ES-I3 (cell line): ENCODE data around the gene HMGCS1.

ENCODE experiments used
- H3K36me3 ChIP-seq: 2 replicates; pipeline ENCODE4 v1.6.1; 2013; ENCODE audit warnings: mild to moderate bottlenecking, low read length, control low read depth, moderate library complexity; ENCODE audit not compliant: insufficient read depth
- H3K4me1 ChIP-seq: 2 replicates; pipeline ENCODE4 v1.6.1; 2013; ENCODE audit warnings: mild to moderate bottlenecking, control low read depth, low read length; ENCODE audit not compliant: insufficient read depth
- H3K9ac ChIP-seq: 2 replicates; pipeline ENCODE4 v1.6.1; 2013; ENCODE audit warnings: low read depth, mild to moderate bottlenecking, low read length, moderate library complexity
- H3K9me3 ChIP-seq: 2 replicates; pipeline ENCODE4 v1.6.1; 2013; ENCODE audit warnings: mild to moderate bottlenecking, low read length, moderate library complexity; ENCODE audit not compliant: control insufficient read depth, insufficient read depth

HMGCS1 gene

DNA sequence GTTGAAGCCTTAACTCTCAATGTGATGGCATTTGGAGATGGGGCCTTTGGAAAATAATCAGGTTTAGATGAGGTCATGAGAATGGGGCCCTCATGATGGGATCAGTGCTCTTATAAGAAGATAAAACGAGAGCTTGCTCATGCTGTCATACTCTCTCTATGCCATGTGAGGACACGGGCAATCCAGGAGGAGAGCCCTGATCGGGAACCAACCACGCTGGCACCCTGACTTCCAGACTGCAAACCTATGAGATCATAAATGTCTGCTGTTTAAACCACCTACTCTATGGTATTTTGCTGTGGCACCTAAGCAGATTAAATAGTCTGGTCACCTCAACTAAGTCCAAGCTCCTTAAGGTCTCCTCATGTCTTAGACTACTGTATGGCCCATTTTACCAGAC, 10.0 kb downstream of the HMGCS1 start:
- H3K9ac ChIP-seq = no peak overlapping the region
- no peaks in the 10 kb centered on the region for H3K9me3 ChIP-seq
- peaks cover 8% of the 10 kb centered on the region; the same call in 1 of the 2 replicates for H3K4me1 ChIP-seq
- H3K36me3 ChIP-seq = peaks cover 5% of the 10 kb centered on the region

DNA sequence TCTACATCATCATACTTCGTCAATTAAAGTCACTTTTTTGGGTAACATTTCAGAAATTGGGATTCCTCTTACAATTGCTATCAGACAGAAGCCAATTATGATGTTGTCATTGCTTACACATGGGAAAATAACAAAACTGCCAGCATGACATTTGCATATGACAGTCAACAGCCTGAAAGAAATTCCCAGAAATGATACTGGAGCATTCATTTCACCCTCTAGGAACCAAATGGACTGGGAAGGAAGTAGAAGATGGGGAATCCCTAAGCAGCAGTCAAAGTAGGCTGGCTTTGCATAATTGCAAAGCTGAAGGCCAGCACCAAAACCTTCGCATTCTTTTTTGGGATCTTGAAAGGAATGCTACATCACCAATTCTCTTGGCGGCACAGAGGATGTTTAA, 10.7 kb downstream of the HMGCS1 start:
- Histone ChIP-seq H3K9ac (no peak overlapping the region), H3K36me3 (peaks cover 10% of the 10 kb centered on the region), H3K9me3 (no peaks in the 10 kb centered on the region), H3K4me1 (peaks cover 8% of the 10 kb centered on the region; the same call in 1 of the 2 replicates)

GRCh38 chr5:43301653-43302091, 11.5 kb downstream of the HMGCS1 start:
- peaks cover 15% of the 10 kb centered on the region for H3K36me3 ChIP-seq
- no peaks in the 10 kb centered on the region for H3K9me3 ChIP-seq
- peaks cover 8% of the 10 kb centered on the region; the same call in 1 of the 2 replicates for H3K4me1 ChIP-seq
- no peak overlapping the region for H3K9ac ChIP-seq

DNA sequence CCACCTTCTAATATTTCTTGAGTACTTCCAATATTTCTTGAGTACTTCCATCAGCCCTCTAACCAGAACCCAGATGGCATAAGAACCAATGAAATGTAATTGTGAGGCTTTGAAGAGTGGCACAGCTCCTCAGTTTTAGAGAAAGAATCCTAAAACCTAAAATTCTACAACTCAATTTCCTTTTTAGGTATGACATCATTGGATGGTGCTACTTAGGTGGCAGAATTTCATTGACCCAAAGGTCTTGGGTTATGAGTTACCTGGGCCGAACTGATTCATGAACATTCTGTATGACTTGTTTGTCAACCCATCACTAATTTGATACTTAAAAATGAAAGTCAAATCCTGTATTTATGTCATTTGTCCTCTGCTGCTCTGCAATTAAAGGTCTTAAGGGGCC, 13.1 kb downstream of the HMGCS1 start:
- H3K9ac ChIP-seq = no peak overlapping the region
- peaks cover 8% of the 10 kb centered on the region; the same call in 1 of the 2 replicates for H3K4me1 ChIP-seq
- peaks cover 19% of the 10 kb centered on the region for H3K36me3 ChIP-seq
- no peaks in the 10 kb centered on the region for H3K9me3 ChIP-seq

GRCh38 chr5:43298443-43298842, 14.8 kb downstream of the HMGCS1 start:
- H3K4me1 ChIP-seq = peaks cover 8% of the 10 kb centered on the region; the same call in 1 of the 2 replicates
- no peak overlapping the region for H3K9ac ChIP-seq
- H3K36me3 ChIP-seq = peaks cover 24% of the 10 kb centered on the region
- H3K9me3 ChIP-seq = no peaks in the 10 kb centered on the region

GRCh38 chr5:43296835-43297234, 16.4 kb downstream of the HMGCS1 start:
- Histone ChIP-seq H3K36me3 (peaks cover 28% of the 10 kb centered on the region), H3K9me3 (no peaks in the 10 kb centered on the region), H3K9ac (no peak overlapping the region), H3K4me1 (no peaks in the 10 kb centered on the region)

DNA sequence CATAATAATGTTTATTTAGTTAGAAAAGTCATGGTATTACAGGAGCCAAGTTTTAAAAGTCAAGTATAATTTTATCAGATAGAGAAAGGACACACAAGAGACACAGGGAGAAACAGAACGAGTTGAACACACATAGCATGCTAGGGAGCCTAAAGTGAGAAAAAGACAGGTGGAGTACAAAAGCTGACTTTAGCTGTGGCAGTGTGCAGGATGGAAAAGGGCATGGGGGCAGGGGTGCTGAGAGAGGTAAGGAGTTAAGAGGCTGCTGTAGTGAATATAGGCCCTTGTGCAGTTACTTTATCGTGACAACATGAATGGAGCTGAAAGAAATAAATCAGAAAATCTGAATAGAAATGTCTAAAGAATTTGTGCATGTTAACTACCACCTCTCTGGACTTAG, 18.0 kb downstream of the HMGCS1 start:
- peaks cover 34% of the 10 kb centered on the region for H3K36me3 ChIP-seq
- H3K9me3 ChIP-seq = no peaks in the 10 kb centered on the region
- H3K4me1 ChIP-seq = no peaks in the 10 kb centered on the region
- no peak overlapping the region for H3K9ac ChIP-seq

GRCh38 chr5:43294226-43294625, 19.0 kb downstream of the HMGCS1 start:
- no peaks in the 10 kb centered on the region for H3K4me1 ChIP-seq
- peaks cover 35% of the 10 kb centered on the region for H3K36me3 ChIP-seq
- no peak overlapping the region for H3K9ac ChIP-seq
- no peaks in the 10 kb centered on the region for H3K9me3 ChIP-seq

DNA sequence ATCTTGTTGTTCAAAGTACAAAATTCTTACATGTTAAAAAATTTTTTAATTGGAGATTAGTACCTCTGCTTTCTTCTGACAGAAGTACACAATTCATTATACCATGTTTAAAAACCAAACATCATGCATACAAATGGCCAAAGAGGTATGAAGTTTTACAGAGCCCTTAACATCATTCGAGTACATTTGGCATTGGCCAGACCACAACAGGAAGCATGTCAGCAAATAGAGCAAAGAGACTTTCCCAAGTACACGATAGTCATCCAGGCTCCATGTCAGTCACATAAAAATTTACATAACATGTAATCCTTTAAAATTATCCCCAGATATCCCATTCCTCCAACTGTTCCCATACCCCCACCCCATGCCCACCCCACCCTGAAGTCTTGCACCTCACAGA, 22.5 kb downstream of the HMGCS1 start:
- H3K9me3 ChIP-seq = no peaks in the 10 kb centered on the region
- no peak overlapping the region for H3K9ac ChIP-seq
- H3K4me1 ChIP-seq = no peaks in the 10 kb centered on the region
- peaks cover 25% of the 10 kb centered on the region for H3K36me3 ChIP-seq

- no peak overlapping the region for H3K9ac ChIP-seq
- H3K36me3 ChIP-seq = peaks cover 16% of the 10 kb centered on the region; the same call in 1 of the 2 replicates
- no peaks in the 10 kb centered on the region for H3K4me1 ChIP-seq
- H3K9me3 ChIP-seq = no peaks in the 10 kb centered on the region
Observed at GRCh38 chr5:43288269-43288831, 24.9 kb downstream of the HMGCS1 start.

DNA sequence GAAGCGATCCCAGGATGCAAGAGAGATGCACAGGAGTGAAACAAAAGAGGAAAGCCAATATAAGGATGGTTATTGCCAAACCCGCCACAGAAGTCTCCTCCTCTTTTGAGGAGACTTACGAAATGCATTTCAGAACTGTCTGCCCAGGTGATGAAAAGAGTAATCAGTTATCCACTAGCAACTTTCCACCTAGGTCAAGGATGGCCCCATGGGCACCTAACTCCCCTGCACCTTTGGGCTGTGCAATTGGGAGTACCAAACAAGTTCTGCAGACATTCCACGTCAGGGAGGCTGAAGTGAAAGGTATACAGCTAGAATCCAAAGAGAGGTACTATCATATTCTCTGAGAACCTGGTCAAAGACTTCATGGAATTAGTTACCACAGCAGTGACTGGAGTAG, 25.7 kb downstream of the HMGCS1 start:
- H3K36me3 ChIP-seq = peaks cover 14% of the 10 kb centered on the region; the same call in 1 of the 2 replicates
- no peaks in the 10 kb centered on the region for H3K9me3 ChIP-seq
- no peak overlapping the region for H3K9ac ChIP-seq
- H3K4me1 ChIP-seq = no peaks in the 10 kb centered on the region

DNA sequence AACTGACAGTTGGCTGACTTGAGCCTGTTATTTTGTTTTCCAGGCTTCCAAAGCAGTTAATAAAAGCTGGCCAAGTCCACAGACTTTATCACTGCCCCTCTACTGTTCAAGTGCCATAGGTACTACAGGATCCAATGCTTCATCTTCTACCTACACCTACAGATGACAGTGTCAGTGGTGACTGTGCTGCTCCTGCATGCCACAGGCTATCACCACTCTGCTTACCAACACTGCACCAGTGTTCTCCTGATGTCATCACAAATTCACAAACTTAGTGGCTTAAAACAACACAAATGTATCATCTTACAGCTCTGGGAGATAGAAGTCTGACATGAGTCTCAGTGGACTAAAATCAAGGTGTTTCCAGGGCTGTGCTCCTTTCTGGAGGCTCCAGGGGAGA, 26.6 kb downstream of the HMGCS1 start:
- H3K36me3 ChIP-seq = peaks cover 12% of the 10 kb centered on the region; the same call in 1 of the 2 replicates
- H3K9me3 ChIP-seq = no peaks in the 10 kb centered on the region
- no peak overlapping the region for H3K9ac ChIP-seq
- H3K4me1 ChIP-seq = no peaks in the 10 kb centered on the region

DNA sequence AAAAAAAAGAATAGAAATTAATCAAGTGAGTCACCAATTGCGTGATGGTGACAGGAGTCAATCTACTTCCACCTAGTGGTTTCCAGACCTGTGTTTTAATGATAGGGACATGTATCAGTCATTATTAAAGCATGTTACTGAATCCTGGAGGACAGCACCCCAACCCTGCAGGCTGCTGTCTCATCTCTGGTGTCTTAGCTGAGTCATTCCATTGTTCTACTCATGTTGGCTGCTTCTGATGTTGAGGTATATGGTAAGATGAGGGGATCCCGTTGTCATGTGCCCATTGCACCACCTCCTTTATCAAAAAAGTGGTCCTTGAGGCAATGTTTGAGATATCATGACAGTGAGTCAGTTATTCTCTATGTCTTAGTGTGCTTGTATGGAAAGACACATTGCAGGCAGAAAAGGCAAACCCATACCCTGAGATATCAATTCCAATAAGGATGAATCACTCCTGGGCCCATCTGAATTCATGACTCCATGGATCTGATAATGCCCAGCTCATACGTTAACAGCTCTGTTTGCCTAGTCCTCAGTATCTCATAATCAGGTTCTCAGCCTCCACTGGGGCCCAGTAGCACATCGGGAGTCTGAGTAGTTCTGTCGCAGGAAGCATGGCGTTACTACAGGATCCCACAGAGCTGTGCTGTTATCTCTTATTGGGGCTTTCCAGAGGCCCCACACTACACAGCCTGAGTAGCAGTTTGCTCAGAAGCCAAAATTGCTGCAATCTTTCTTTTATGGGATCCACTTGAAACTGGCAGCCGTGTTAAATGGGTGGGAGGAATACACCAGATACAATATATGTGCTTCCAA, 31.2 kb downstream of the HMGCS1 start:
- Histone ChIP-seq H3K36me3 (no peaks in the 10 kb centered on the region), H3K4me1 (no peaks in the 10 kb centered on the region), H3K9ac (no peak overlapping the region), H3K9me3 (no peaks in the 10 kb centered on the region)

DNA sequence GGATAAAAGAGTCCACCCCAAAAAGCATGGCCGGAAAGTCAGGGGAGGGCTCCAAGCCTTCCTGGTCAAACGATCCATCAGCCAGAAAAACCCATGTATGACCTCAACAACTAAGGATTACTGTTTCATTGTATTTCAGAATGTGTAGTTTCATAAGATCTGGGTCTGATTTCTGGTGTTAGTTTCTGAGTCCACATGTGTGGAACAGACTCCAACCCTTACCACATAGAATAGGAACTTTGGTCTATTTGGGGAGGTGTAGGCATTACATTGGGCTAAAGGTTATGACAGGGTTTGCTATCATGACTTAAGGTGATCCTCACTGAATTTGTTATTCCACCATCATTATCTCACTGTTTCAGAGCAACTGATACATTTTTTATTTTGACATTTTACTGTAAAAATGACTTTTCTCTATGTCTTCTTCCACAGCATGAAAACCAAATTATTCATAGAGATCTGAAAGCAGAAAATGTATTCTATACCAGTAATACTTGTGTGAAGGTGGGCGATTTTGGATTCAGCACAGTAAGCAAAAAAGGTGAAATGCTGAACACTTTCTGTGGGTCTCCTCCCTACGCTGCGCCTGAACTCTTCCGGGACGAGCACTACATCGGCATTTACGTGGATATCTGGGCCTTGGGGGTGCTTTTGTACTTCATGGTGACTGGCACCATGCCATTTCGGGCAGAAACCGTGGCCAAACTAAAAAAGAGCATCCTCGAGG, 33.5 kb downstream of the HMGCS1 start:
- Histone ChIP-seq H3K4me1 (no peaks in the 10 kb centered on the region), H3K9ac (no peak overlapping the region), H3K9me3 (no peaks in the 10 kb centered on the region), H3K36me3 (no peaks in the 10 kb centered on the region)
